22Rv1 (cell line): ENCODE measurements around the gene AGXT.

Experiments
- H3K27ac ChIP-seq: fragments of 450-650 bp; 2 replicates; pipeline ENCODE4 v1.5.1; 2017
- CTCF ChIP-seq: fragments of 450-650 bp; IDR thresholded peaks from 2 replicates; pipeline ENCODE4 v1.5.1; 2017; ENCODE audit warnings: mild to moderate bottlenecking
- ZFX ChIP-seq: fragments of 450-650 bp; IDR thresholded peaks from 2 replicates; pipeline ENCODE4 v1.6.1; 2017; ENCODE audit warnings: antibody characterized with exemption, borderline replicate concordance

The AGXT gene

GRCh38 chr2:240925568-240926515 is 57.2 kb downstream of the AGXT start:
- TF ChIP-seq CTCF = no peak
- H3K27ac ChIP-seq = no peak overlapping the region

GRCh38 chr2:240926516-240927389 is 58.1 kb downstream of the AGXT start:
- no peak overlapping the region for H3K27ac ChIP-seq
- TF ChIP-seq CTCF = no peak
- TF ChIP-seq ZFX = no peak

GRCh38 chr2:240927390-240927781 is 58.8 kb downstream of the AGXT start:
- TF ChIP-seq ZFX = no peak
- TF ChIP-seq CTCF = no peak
- no peak overlapping the region for H3K27ac ChIP-seq

- TF ChIP-seq ZFX (no peak), CTCF (no peak)
- no peak overlapping the region for H3K27ac ChIP-seq
These were observed 60.1 kb downstream of the AGXT start for GRCh38 chr2:240928476-240929363.

GRCh38 chr2:240929364-240930095 is 60.9 kb downstream of the AGXT start:
- TF ChIP-seq ZFX (no peak), CTCF (no peak)
- H3K27ac ChIP-seq = no peak overlapping the region
